IPS DF 6.9 (cell line): ENCODE measurements around the gene HELZ.

ENCODE experiments used
- DNase-seq: peaks from one replicate; pipeline ENCODE4 v3.0.0-alpha.2; 2013; ENCODE audit warnings: low read depth, low spot score
- H3K27ac ChIP-seq: one replicate; pipeline ENCODE4 v1.5.1; 2013; ENCODE audit warnings: low read length, control low read depth
- H3K27me3 ChIP-seq: 2 replicates; pipeline ENCODE4 v1.6.1; 2013; ENCODE audit warnings: mild to moderate bottlenecking, low read length; ENCODE audit not compliant: control insufficient read depth, insufficient read depth
- H3K36me3 ChIP-seq: 2 replicates; pipeline ENCODE4 v1.6.1; 2013; ENCODE audit warnings: low read length; ENCODE audit not compliant: control insufficient read depth, insufficient read depth
- H3K4me1 ChIP-seq: 2 replicates; pipeline ENCODE4 v1.6.1; 2013; ENCODE audit warnings: low read length; ENCODE audit not compliant: control insufficient read depth, insufficient read depth
- H3K4me3 ChIP-seq: 2 replicates; pipeline ENCODE4 v1.5.1; 2013; ENCODE audit warnings: mild to moderate bottlenecking, low read length
- H3K9me3 ChIP-seq: 2 replicates; pipeline ENCODE4 v1.6.1; 2013; ENCODE audit warnings: low read length, inconsistent platforms; ENCODE audit not compliant: control insufficient read depth, insufficient read depth
- WGBS: extraction: QIAGEN DNeasy Blood & Tissue Kit; methylation state at CpG from one replicate; pipeline ENCODE4 v1.1.7; 2013; ENCODE audit warnings: mixed read lengths, missing lambda C conversion rate; ENCODE audit not compliant: insufficient read length, insufficient coverage; 5-methylcytosine and 5-hydroxymethylcytosine counted together

Gene HELZ

DNA sequence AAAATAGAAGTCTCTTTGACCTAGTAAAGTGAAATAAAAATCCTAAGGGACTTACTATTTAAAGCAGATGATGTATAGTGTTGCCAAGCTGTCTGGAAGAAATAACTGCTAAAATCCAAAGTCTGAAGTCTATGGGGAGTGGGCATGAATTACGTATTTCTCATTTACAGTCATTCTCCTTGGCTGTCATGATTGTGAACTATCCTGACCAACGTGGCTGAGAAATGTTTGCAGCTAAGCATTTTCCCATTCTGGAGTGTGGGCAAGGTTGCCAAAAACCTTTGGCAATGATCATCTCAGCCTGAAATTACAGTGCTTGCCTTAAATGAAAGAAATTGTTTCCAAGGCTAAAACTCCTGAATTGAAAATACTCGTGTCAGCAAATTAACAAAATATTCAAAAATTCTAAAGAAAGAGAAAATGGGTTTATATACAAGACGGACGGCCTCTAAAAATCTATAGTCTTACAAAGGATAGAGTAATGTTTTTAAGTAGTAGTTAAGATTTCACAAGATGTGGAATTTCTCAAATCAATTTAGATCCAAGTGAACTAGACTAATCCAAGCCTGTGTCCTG, 123.6 kb downstream of the HELZ start:
- H3K27me3 ChIP-seq: no peaks in the 10 kb centered on the region
- H3K4me3 ChIP-seq: no peak overlapping the region
- DNase-seq: no peak
- H3K9me3 ChIP-seq: no peaks in the 10 kb centered on the region
- no CpG with 5 or more reads among the region's 5 CpGs for WGBS
- H3K27ac ChIP-seq: no peak overlapping the region
- H3K4me1 ChIP-seq: no peaks in the 10 kb centered on the region
- H3K36me3 ChIP-seq: no peaks in the 10 kb centered on the region; the same call in 1 of the 2 replicates

DNA sequence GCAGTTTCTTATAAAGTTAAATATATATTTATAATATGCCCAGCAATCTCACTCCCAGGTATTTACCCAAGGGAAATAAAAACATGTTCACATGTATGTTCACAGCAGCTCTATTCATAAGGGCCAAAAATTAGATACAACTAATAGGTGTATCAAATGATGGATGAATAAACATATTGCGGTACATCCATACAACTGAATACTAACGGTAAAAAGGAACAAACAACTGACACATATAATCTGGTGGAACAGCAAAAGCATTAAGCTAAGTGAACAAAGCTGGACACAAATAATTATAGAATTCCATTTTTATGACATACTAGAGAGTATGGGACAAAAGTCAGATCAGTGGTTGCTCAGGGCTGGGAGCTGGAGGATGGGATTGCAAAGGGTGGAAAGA, 125.9 kb downstream of the HELZ start:
- Histone ChIP-seq H3K27me3 (no peaks in the 10 kb centered on the region), H3K27ac (no peak overlapping the region), H3K36me3 (no peaks in the 10 kb centered on the region; the same call in 1 of the 2 replicates), H3K9me3 (no peaks in the 10 kb centered on the region), H3K4me3 (no peak overlapping the region), H3K4me1 (no peaks in the 10 kb centered on the region)
- no CpG with 5 or more reads among the region's 2 CpGs for WGBS
- no peak for DNase-seq

DNA sequence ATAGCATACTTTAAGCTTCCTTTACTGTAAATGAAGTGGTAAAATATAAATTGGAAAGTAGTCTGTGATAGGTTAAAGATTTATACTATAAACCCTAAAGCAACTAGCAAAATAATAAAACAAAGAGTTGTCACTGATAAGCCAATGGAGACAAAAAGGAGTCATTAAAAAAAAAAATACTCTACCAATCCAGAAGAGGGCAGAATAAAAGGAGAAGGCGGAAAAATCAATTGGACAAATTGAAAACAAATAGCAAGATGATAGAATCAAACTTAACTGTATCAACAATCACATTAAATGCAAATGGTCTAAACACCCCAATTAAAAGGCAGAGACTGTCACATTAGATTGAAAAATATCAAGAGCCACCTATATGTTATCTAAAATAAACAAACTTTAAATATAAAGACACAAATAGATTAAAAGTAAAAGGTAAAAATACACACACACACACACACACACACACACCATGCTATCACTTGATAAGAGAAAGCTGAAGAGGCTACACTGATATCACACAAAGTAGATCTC, 128.9 kb downstream of the HELZ start:
- WGBS: no CpG with 5 or more reads among the region's 1 CpG
- no peaks in the 10 kb centered on the region for H3K4me1 ChIP-seq
- no peak overlapping the region for H3K4me3 ChIP-seq
- no peak overlapping the region for H3K27ac ChIP-seq
- no peak for DNase-seq
- no peaks in the 10 kb centered on the region for H3K27me3 ChIP-seq
- no peaks in the 10 kb centered on the region for H3K9me3 ChIP-seq
- no peaks in the 10 kb centered on the region; the same call in 1 of the 2 replicates for H3K36me3 ChIP-seq

DNA sequence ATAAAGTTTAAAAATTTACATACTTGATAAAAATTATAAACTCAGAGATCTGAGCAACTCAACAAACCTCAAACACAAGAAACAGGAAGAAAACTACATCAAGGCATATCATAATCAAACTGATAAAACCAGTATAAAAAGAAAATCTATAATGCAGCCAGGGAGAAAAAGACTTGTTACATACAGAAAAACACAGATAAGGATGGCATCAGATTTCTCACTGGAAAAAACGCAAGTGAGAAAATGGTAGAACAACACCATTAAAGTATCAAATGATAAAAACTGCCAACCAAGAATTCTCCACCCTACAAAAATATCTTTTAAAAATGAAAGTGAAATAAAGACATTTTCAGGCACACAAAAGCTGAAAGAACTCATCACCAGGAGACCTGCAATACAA, 129.6 kb downstream of the HELZ start:
- no peaks in the 10 kb centered on the region for H3K4me1 ChIP-seq
- H3K27ac ChIP-seq: no peak overlapping the region
- no CpG with 5 or more reads among the region's 1 CpG for WGBS
- DNase-seq: no peak
- no peaks in the 10 kb centered on the region for H3K27me3 ChIP-seq
- H3K9me3 ChIP-seq: no peaks in the 10 kb centered on the region
- no peaks in the 10 kb centered on the region; the same call in 1 of the 2 replicates for H3K36me3 ChIP-seq
- H3K4me3 ChIP-seq: no peak overlapping the region

DNA sequence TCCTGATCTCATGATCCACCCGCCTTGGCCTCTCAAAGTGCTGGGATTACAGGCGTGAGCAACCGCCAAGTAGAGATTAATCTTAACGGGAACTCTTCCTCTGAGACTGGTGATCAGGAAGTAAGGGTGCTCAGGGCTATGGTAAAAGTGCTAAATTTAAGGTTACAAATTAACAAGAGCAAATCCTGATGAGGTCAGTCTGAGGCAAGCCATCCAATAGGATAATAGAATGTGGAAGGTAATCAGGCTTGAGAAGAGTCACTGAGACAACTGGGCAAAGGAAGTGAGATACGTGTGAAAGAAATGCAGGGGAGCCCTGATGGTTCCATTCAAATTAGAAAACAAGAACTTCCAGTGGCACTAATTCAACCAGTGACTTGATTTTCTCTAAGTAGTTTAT, 131.5 kb downstream of the HELZ start:
- Histone ChIP-seq H3K36me3 (no peaks in the 10 kb centered on the region), H3K9me3 (no peaks in the 10 kb centered on the region), H3K4me1 (no peaks in the 10 kb centered on the region), H3K27ac (no peak overlapping the region), H3K4me3 (no peak overlapping the region), H3K27me3 (no peaks in the 10 kb centered on the region)
- WGBS: no CpG with 5 or more reads among the region's 5 CpGs
- DNase-seq: no peak

DNA sequence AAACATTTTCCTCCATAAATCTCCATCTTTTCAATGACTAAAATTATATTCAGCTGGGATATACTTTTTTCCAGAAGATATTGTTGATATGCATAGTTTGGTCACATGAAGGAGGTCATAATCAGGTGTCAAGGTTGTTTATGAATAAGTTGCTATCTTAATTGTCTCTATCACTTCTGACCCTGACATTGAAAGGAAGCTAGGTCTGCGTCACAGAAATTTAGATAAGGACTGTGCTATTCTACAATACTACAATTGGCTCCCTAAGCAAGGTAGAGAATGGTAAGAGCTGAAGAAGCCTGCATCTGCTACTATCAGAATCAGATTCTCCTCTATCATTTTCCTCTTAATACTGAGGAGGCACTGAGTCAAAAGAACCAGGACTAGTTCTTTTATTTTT, 133.2 kb downstream of the HELZ start:
- no CpG with 5 or more reads among the region's 1 CpG for WGBS
- no peak overlapping the region for H3K27ac ChIP-seq
- H3K4me3 ChIP-seq: no peak overlapping the region
- DNase-seq: no peak
- H3K27me3 ChIP-seq: no peaks in the 10 kb centered on the region
- peaks cover 5% of the 10 kb centered on the region; the same call in 1 of the 2 replicates for H3K36me3 ChIP-seq
- H3K9me3 ChIP-seq: no peaks in the 10 kb centered on the region
- no peaks in the 10 kb centered on the region for H3K4me1 ChIP-seq

DNA sequence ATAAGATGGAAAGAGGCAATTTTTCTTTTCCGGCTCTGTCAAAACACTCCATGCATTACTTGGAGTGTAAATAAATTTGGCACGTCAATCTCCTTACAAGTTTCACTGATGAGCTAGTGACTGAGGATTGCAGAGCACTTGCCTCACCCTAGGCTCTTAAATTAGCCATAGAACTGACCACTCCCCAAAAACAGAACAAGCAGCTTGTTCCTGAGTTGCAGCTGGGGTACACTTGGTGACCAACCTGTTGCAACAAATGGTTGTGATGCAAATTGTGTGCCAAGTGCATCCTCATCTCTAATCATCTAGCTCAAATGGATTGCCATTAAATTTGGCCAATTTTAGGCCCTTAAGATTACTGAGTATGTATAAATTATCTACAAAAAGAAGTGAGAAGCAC, 133.7 kb downstream of the HELZ start:
- Histone ChIP-seq H3K27me3 (no peaks in the 10 kb centered on the region), H3K27ac (no peak overlapping the region), H3K36me3 (peaks cover 5% of the 10 kb centered on the region; the same call in 1 of the 2 replicates), H3K4me3 (no peak overlapping the region), H3K9me3 (no peaks in the 10 kb centered on the region), H3K4me1 (no peaks in the 10 kb centered on the region)
- no peak for DNase-seq
- WGBS: no CpG with 5 or more reads among the region's 2 CpGs

DNA sequence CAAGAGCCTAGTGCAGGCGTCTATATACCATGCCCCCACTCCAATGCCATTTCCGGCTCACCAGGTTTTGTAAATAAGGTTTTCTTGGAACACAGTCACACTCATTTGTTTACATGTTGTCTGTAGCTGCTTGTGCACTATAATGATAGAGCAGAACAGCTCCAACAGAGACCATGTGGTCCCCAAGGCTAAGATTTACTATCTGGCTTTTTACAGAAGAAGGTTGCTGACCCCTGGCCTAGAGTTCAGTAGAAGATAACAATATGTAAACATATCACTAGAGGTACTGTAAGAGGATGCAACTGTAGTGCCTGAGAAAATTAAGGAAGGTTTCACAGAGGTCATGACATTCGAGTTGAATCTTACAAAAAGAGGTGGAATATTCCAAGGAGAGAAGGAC, 134.4 kb downstream of the HELZ start:
- WGBS: no CpG with 5 or more reads among the region's 3 CpGs
- Histone ChIP-seq H3K27ac (no peak overlapping the region), H3K4me3 (no peak overlapping the region), H3K4me1 (no peaks in the 10 kb centered on the region), H3K36me3 (peaks cover 5% of the 10 kb centered on the region; the same call in 1 of the 2 replicates), H3K9me3 (no peaks in the 10 kb centered on the region), H3K27me3 (no peaks in the 10 kb centered on the region)
- DNase-seq: no peak

DNA sequence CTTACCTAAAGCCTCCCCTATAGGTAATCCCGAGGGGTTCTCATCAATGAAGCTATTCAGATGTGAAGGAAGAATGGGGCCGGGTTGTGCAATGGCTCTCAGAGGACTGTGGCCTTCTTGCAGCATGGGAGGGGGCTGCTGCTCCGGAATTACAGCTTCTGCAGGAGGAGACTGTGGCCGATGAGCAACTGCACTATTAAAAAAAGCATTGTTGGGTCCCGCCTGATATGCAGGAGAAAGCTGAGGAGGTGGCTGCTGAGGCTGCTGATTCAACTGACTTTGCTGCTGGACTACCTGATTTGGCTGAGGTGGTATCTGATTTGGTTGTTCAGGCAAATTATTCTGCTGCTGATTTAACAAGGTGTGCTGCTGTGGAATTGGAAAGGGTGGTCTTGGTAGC, 135.9 kb downstream of the HELZ start:
- peaks cover 5% of the 10 kb centered on the region; the same call in 1 of the 2 replicates for H3K36me3 ChIP-seq
- H3K4me1 ChIP-seq: no peaks in the 10 kb centered on the region
- WGBS: no CpG with 5 or more reads among the region's 5 CpGs
- no peak overlapping the region for H3K4me3 ChIP-seq
- H3K9me3 ChIP-seq: no peaks in the 10 kb centered on the region
- H3K27me3 ChIP-seq: no peaks in the 10 kb centered on the region
- DNase-seq: no peak
- H3K27ac ChIP-seq: no peak overlapping the region

DNA sequence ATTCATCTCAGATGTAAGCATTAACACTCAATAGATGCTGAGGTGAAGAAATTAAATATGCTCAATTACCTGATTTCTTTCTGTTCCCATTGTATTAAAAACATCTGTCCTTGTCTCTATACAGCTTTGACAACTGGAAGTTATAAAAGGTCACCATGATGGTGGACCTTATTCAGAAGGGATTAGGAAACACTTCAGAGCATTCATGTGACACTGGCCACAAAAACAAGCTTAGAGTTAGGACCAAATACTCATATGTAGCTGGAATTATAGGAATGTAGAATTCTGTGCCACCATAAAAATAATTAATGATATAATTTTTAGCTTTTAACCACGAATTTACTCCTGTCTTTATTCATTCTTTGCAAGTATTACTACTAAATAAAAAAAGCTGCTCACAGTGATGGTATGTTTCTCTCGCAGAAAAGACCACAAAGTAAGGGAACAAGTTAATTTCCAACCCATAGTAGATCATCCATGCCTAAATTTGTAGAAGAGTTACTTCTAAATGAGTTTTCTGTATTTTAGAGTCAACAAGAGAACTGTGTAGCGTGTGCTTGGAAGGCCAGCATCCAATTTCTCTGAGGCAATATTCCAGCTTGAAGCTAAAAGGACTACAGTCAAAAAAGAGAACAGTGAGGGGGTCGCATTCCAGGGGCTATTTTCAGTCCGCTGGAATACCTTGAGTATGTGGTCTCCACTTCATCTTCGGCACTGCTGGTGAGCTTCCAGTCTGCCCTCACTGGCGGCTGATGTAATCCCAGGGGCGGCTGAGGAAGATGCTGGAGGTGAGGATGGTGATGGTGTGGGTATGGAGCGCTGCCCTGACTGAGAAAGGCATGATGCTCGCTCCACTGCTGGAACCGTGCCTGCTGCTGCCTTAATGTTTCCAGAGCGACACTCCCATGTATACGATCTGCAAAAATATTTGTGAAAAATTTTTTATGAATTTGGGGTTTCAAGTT, 136.9 kb downstream of the HELZ start:
- no peak overlapping the region for H3K4me3 ChIP-seq
- DNase-seq: no peak
- H3K36me3 ChIP-seq: peaks cover 5% of the 10 kb centered on the region; the same call in 1 of the 2 replicates
- H3K4me1 ChIP-seq: no peaks in the 10 kb centered on the region
- no peaks in the 10 kb centered on the region for H3K27me3 ChIP-seq
- H3K9me3 ChIP-seq: no peaks in the 10 kb centered on the region
- WGBS: no CpG with 5 or more reads among the region's 13 CpGs
- no peak overlapping the region for H3K27ac ChIP-seq
